Activated T-helper 1 cell treated with anti-CD3 and anti-CD28 coated beads, Interleukin-12 subunit alpha, Interleukin-12 subunit beta, Interleukin-2, Interleukin-4 antibody, amounts not matched to agents 30 ng/mL and 10 ng/mL and 1 ng/mL, durations not matched to agents 14 hours and 24 hours and 36 hours (primary cell): ENCODE measurements around the gene PHACTR3. TPM values are rescaled to one million over a fixed set of nuclear protein-coding genes. Genes with fewer than 3 reads are reported as not detected.

Source experiments
- DNase-seq: peaks from one replicate; pipeline ENCODE4 v3.0.0; 2021; ENCODE audit warnings: low spot score
- H3K27ac Mint-ChIP-seq: one replicate; pipeline ENCODE4 v1.8.0; 2021; ENCODE audit warnings: mild to moderate bottlenecking, mixed read lengths
- H3K27me3 Mint-ChIP-seq: one replicate; pipeline ENCODE4 v1.8.0; 2022; ENCODE audit warnings: mild to moderate bottlenecking, moderate library complexity, mixed read lengths; ENCODE audit not compliant: insufficient read depth
- H3K36me3 Mint-ChIP-seq: one replicate; pipeline ENCODE4 v1.8.0; 2021; ENCODE audit warnings: low read depth, mixed read lengths
- H3K4me1 Mint-ChIP-seq: one replicate; pipeline ENCODE4 v1.8.0; 2021; ENCODE audit warnings: low read depth, mixed read lengths
- H3K4me3 Mint-ChIP-seq: one replicate; pipeline ENCODE4 v1.8.0; 2021; ENCODE audit warnings: mild to moderate bottlenecking, moderate library complexity, mixed read lengths
- H3K9me3 Mint-ChIP-seq: one replicate; pipeline ENCODE4 v1.8.0; 2021; ENCODE audit warnings: mixed read lengths
- intact Hi-C: fragments of 100-400 bp; cut with micrococcal nuclease; formaldehyde crosslinking; loops from one replicate; pipeline ENCODE4 v1.15.1; 2024
- total RNA-seq: library from RNA; stranded (reverse); gene quantifications from 2 replicates; pipeline ENCODE4 v1.2.3, GENCODE V29; 2022

PHACTR3 gene
- total RNA-seq, 1 donor from 2014 or later: not detected

DNA sequence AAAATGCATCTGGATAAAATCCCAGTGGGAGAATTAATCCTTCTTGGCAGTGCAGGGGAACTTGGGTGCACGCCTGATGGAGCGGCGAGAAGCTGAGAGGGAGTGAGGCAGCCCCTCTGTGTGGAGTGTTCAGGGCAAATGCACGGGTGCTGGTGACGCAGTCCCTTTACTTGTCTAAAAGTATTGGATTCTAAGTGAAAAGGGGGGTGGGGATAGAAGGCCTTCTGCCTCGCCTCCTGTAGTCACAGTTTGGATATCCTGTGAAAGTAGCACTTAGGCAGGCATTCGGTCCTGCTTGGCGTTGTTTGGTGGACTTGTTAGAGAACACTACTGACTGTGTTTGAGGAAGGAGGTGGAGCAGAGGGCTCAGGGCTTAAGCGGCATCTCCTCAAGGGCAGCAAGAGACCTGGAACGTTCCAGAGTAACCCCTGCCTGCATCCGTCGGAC, 39.3 kb downstream of the PHACTR3 start:
- no peak for DNase-seq
- H3K27ac Mint-ChIP-seq: no peak overlapping the region
- peaks cover 2% of the 10 kb centered on the region for H3K27me3 Mint-ChIP-seq
- H3K36me3 Mint-ChIP-seq: no peaks in the 10 kb centered on the region
- H3K9me3 Mint-ChIP-seq: no peaks in the 10 kb centered on the region
- intact Hi-C loops: no loop called here
- no peak overlapping the region for H3K4me3 Mint-ChIP-seq
- H3K4me1 Mint-ChIP-seq: no peaks in the 10 kb centered on the region

GRCh38 chr20:59644371-59644939, 40.1 kb downstream of the PHACTR3 start:
- Mint-ChIP-seq H3K36me3 (no peaks in the 10 kb centered on the region), H3K9me3 (no peaks in the 10 kb centered on the region), H3K27me3 (peaks cover 2% of the 10 kb centered on the region), H3K4me1 (no peaks in the 10 kb centered on the region), H3K27ac (no peak overlapping the region), H3K4me3 (no peak overlapping the region)
- intact Hi-C loops: no loop called here
- DNase-seq: no peak

- intact Hi-C loops: no loop called here
Measured at GRCh38 chr20:59645271-59645670, 40.9 kb downstream of the PHACTR3 start.

GRCh38 chr20:59645761-59646171, 41.4 kb downstream of the PHACTR3 start:
- H3K9me3 Mint-ChIP-seq: no peaks in the 10 kb centered on the region
- no peak overlapping the region for H3K27ac Mint-ChIP-seq
- peaks cover 2% of the 10 kb centered on the region for H3K27me3 Mint-ChIP-seq
- H3K4me1 Mint-ChIP-seq: no peaks in the 10 kb centered on the region
- H3K36me3 Mint-ChIP-seq: no peaks in the 10 kb centered on the region
- intact Hi-C loops: no loop called here
- DNase-seq: no peak
- no peak overlapping the region for H3K4me3 Mint-ChIP-seq

More at GRCh38 chr20:59645271-59645670, 40.9 kb downstream of the PHACTR3 start:
- H3K27me3 Mint-ChIP-seq: peaks cover 2% of the 10 kb centered on the region
- DNase-seq: no peak
- H3K4me1 Mint-ChIP-seq: no peaks in the 10 kb centered on the region
- H3K27ac Mint-ChIP-seq: no peak overlapping the region
- no peaks in the 10 kb centered on the region for H3K36me3 Mint-ChIP-seq
- no peak overlapping the region for H3K4me3 Mint-ChIP-seq
- no peaks in the 10 kb centered on the region for H3K9me3 Mint-ChIP-seq

GRCh38 chr20:59646487-59646886, 42.1 kb downstream of the PHACTR3 start:
- H3K27me3 Mint-ChIP-seq: peaks cover 2% of the 10 kb centered on the region
- no peak overlapping the region for H3K4me3 Mint-ChIP-seq
- no peaks in the 10 kb centered on the region for H3K4me1 Mint-ChIP-seq
- no peaks in the 10 kb centered on the region for H3K9me3 Mint-ChIP-seq
- intact Hi-C loops: no loop called here
- H3K27ac Mint-ChIP-seq: no peak overlapping the region
- DNase-seq: no peak
- H3K36me3 Mint-ChIP-seq: no peaks in the 10 kb centered on the region

GRCh38 chr20:59647271-59647670, 42.9 kb downstream of the PHACTR3 start:
- intact Hi-C loops: no loop called here
- no peak for DNase-seq
- Mint-ChIP-seq H3K4me1 (no peaks in the 10 kb centered on the region), H3K4me3 (no peak overlapping the region), H3K9me3 (no peaks in the 10 kb centered on the region), H3K27ac (no peak overlapping the region), H3K27me3 (peaks cover 4% of the 10 kb centered on the region), H3K36me3 (no peaks in the 10 kb centered on the region)

DNA sequence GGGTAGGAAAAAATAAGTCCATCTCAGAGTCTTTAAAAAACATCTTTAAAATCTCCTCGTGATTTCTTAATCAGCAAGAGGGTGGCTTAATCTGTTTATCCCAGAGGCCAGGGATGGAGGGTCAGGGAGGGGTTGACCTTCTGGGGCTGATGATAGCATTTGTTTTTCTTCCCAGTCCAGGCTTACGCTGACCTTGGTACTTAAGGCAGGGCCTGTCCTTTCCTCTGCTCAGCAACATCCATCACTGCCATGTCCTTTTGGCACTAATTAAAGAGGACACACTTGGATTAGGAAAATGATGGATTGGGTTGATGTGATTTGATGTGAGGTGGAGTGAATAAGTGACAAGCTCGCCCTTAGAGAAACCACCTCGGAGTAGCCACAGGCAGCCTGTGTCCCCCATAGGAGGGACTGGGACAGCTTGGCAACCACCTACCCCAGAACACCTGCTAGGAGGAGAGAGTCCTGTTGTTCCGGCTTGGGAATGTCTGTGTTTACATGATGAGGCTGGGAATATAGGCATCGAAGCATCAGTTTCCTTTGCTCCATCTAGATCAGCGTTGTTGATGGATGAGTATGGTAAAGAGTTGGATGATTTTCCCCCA, 44.2 kb downstream of the PHACTR3 start:
- H3K36me3 Mint-ChIP-seq: no peaks in the 10 kb centered on the region
- DNase-seq: no peak
- no peaks in the 10 kb centered on the region for H3K9me3 Mint-ChIP-seq
- intact Hi-C loops: no loop called here
- no peak overlapping the region for H3K27ac Mint-ChIP-seq
- H3K4me3 Mint-ChIP-seq: no peak overlapping the region
- H3K27me3 Mint-ChIP-seq: peaks cover 4% of the 10 kb centered on the region
- no peaks in the 10 kb centered on the region for H3K4me1 Mint-ChIP-seq

- intact Hi-C loops: no loop called here
- Mint-ChIP-seq H3K9me3 (no peaks in the 10 kb centered on the region), H3K4me3 (no peak overlapping the region), H3K27ac (no peak overlapping the region), H3K36me3 (no peaks in the 10 kb centered on the region), H3K4me1 (no peaks in the 10 kb centered on the region), H3K27me3 (peaks cover 5% of the 10 kb centered on the region)
- no peak for DNase-seq
Measured at GRCh38 chr20:59650418-59650817, 46.1 kb downstream of the PHACTR3 start.

DNA sequence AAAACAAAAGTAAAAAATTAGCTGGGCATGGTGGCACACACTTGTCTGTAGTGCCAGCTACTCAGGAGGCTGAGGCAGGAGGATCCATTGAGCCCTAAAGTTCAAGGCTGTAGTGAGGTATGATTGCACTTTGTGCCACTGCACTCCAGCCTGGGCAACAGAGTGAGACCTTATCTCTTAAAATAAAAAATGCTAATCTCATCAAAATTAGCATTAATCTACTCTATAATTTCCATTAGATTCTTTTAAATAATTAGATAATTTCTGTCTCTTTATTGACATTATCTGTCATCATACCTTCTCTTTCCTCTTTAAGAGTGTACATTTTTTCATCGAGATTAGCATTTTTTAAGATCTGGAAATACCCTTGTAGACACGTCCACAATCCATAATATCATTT, 48.0 kb downstream of the PHACTR3 start:
- DNase-seq: no peak
- H3K27me3 Mint-ChIP-seq: peaks cover 6% of the 10 kb centered on the region

GRCh38 chr20:59656417-59656816, 52.1 kb downstream of the PHACTR3 start:
- Mint-ChIP-seq H3K27ac (no peak overlapping the region), H3K4me3 (no peak overlapping the region), H3K4me1 (no peaks in the 10 kb centered on the region), H3K27me3 (peaks cover 7% of the 10 kb centered on the region), H3K9me3 (peaks cover 28% of the 10 kb centered on the region), H3K36me3 (no peaks in the 10 kb centered on the region)
- no peak for DNase-seq
- intact Hi-C loops: no loop called here

More for the DNA sequence above, 48.0 kb downstream of the PHACTR3 start:
- no peaks in the 10 kb centered on the region for H3K4me1 Mint-ChIP-seq
- H3K36me3 Mint-ChIP-seq: no peaks in the 10 kb centered on the region
- no peak overlapping the region for H3K4me3 Mint-ChIP-seq
- peaks cover 6% of the 10 kb centered on the region for H3K9me3 Mint-ChIP-seq
- no peak overlapping the region for H3K27ac Mint-ChIP-seq
- intact Hi-C loops: no loop called here

DNA sequence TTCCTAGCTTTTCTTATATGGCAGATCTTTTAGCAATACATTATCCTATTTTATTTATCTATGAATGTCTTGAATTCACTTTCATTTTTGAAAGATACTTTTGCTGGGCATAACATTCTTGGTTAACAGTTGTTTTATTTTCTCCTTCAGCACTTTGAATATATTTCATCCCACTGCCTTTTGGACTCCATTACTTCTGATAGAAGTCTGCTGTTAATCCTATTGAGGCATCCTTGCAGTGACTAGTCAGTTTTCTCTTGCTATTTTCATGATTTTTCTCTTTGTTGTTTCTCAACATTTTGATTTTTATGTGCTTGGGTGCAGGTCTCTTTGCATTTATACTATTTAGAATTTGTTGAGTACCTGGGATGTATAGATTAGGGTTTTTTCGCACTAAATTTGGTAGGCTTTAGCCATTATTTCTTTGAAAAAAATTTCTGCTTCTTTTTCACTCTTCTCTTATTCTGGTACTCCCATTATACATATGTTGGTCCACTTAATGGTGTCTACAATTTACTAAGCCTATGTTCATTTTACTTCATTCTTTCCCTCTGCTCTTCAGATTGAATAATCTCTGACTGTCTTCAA, 53.2 kb downstream of the PHACTR3 start:
- no peak overlapping the region for H3K4me3 Mint-ChIP-seq

DNA sequence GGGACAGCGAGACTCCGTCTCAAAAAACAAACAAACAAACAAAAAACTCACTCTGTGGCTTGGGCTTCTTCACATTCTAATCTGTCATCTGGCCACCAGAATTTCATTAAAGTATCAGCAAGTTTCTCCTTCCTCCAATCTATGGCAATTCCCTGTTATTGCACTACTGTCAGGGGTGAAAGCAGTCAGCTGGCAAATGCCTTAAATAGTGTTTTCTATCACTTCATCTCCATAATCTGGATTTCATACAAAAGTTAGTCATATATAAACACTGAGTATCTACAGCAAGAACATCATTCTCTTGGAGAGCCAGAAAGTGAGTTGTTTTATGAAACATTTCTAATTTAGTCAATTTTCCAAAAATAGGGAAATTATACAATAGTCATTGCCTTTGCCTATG, 56.1 kb downstream of the PHACTR3 start:
- peaks cover 28% of the 10 kb centered on the region for H3K9me3 Mint-ChIP-seq
- intact Hi-C loops: no loop called here

More for the DNA sequence above, 53.2 kb downstream of the PHACTR3 start:
- no peaks in the 10 kb centered on the region for H3K4me1 Mint-ChIP-seq
- intact Hi-C loops: no loop called here
- H3K9me3 Mint-ChIP-seq: peaks cover 28% of the 10 kb centered on the region
- DNase-seq: no peak
- H3K27me3 Mint-ChIP-seq: peaks cover 4% of the 10 kb centered on the region
- no peaks in the 10 kb centered on the region for H3K36me3 Mint-ChIP-seq
- H3K27ac Mint-ChIP-seq: no peak overlapping the region

GRCh38 chr20:59661153-59661552, 56.8 kb downstream of the PHACTR3 start:
- Mint-ChIP-seq H3K27me3 (peaks cover 1% of the 10 kb centered on the region), H3K36me3 (no peaks in the 10 kb centered on the region), H3K27ac (no peak overlapping the region), H3K4me3 (no peak overlapping the region), H3K9me3 (peaks cover 28% of the 10 kb centered on the region), H3K4me1 (no peaks in the 10 kb centered on the region)
- DNase-seq: no peak
- intact Hi-C loops: no loop called here

More for the DNA sequence above, 56.1 kb downstream of the PHACTR3 start:
- no peaks in the 10 kb centered on the region for H3K36me3 Mint-ChIP-seq
- H3K4me1 Mint-ChIP-seq: no peaks in the 10 kb centered on the region
- no peak overlapping the region for H3K27ac Mint-ChIP-seq
- H3K4me3 Mint-ChIP-seq: no peak overlapping the region
- peaks cover 2% of the 10 kb centered on the region for H3K27me3 Mint-ChIP-seq
- no peak for DNase-seq
